Cardiac fibroblast (primary cell): ENCODE results near the gene PSORS1C2.

Source experiments
- DNase-seq, 2 donors: peaks; one replicate each; pipeline versions ENCODE4 v3.0.0 to v3.0.0-alpha.2; 2010; ENCODE audit warnings: low read depth in 2 of 2
- H3K4me3 ChIP-seq, 2 donors: replicated peaks in 1 of 2; 1 replicate in 1 of 2; 2 replicates in 1 of 2; pipeline ENCODE4 v1.5.1; 2011; ENCODE audit warnings: low read depth in 2 of 2, low read length in 2 of 2, mild to moderate bottlenecking in 2 of 2, moderate library complexity in 1 of 2
- CTCF ChIP-seq: IDR thresholded peaks from one replicate; pipeline ENCODE4 v1.5.1; 2011; ENCODE audit warnings: low read depth, mild to moderate bottlenecking, low read length, inconsistent platforms

PSORS1C2 gene

GRCh38 chr6:31091680-31092079 lies 47.2 kb downstream of the PSORS1C2 start:
- H3K4me3 ChIP-seq, result no peak overlapping the region
- DNase-seq, result no peak
- TF ChIP-seq CTCF, result no peak

GRCh38 chr6:31090973-31091364 lies 47.9 kb downstream of the PSORS1C2 start:
- no peak for DNase-seq
- no peak overlapping the region for H3K4me3 ChIP-seq
- no peak for TF ChIP-seq CTCF

GRCh38 chr6:31090275-31090972 lies 48.4 kb downstream of the PSORS1C2 start:
- no peak for TF ChIP-seq CTCF
- DNase-seq, result no peak
- no peak overlapping the region for H3K4me3 ChIP-seq
